Glomerular visceral epithelial cell (primary cell): ENCODE data around the gene ZNF576.
"Not testable (repeated sequence)": the region's sequence is repeated elsewhere in the genome, so short reads cannot be mapped to it uniquely, and the experiment has no call there.

ENCODE experiments used
- DNase-seq: peaks from one replicate; pipeline ENCODE4 v3.0.0-alpha.2; 2016; ENCODE audit errors: extremely low spot score

The ZNF576 gene

GRCh38 chr19:43599635-43600295, 3.4 kb downstream of the ZNF576 start:
- DNase-seq, result no peak

GRCh38 chr19:43600326-43600725, 3.9 kb downstream of the ZNF576 start:
- DNase-seq, result not testable (repeated sequence)

- no peak for DNase-seq
Observed at GRCh38 chr19:43605875-43606568, 9.6 kb downstream of the ZNF576 start.

GRCh38 chr19:43606569-43607229, 10.3 kb downstream of the ZNF576 start:
- no peak for DNase-seq

DNA sequence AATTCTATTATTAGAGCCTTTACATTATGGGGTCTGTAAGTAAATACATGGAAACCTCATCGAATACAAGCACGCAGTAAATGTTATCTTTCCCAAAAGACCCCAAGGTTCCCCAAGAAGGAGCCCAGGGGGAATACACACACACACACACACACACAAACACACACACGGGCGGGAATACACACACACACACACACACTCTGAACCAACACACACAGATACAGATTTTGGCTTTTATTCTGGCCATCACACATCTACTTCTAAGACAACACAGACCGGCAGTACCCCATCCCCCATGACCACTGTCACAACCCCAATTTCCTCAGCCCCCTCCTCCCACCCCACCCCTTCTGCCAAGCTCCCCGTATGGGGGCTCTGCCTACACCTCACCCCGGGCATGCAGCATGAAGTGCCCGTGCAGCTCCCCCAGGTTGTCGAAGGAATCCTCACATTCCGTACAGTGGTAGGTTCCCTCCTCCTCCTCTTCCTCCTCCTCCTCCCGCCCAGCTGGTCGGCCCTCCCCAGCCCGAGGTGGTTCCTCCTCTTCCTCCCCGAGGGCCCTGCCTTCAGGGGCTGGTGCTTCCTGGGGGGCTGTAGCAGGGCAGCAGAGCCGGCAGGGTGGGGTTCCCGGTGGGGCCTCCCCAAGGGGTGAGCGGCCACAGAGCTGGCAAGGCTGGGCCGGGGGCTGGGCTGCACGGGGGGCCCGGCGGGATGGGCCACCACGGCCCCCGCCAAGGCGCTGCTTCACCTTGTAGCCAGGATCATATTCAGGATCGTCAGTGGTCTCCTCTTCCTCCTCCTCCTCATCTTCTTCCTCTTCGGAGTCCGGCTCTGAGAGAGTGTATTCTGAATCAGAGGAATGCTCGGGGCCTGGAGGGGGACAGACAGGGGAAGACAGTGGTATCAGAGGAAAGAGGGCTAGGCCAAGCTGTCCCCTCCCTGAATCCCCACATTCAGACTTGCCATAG, 11.1 kb downstream of the ZNF576 start:
- DNase-seq, result no peak

- DNase-seq, result no peak
Observed at GRCh38 chr19:43609872-43610271, 13.5 kb downstream of the ZNF576 start.

GRCh38 chr19:43610493-43610892, 14.1 kb downstream of the ZNF576 start:
- no peak for DNase-seq

- no peak for DNase-seq
Observed at GRCh38 chr19:43611788-43612187, 15.4 kb downstream of the ZNF576 start, which contains the start of gene SRRM5. Gene SRRM5 (plus strand): TSS chr19:43612088. CDS start chr19:43612122, 34 bp downstream.

DNA sequence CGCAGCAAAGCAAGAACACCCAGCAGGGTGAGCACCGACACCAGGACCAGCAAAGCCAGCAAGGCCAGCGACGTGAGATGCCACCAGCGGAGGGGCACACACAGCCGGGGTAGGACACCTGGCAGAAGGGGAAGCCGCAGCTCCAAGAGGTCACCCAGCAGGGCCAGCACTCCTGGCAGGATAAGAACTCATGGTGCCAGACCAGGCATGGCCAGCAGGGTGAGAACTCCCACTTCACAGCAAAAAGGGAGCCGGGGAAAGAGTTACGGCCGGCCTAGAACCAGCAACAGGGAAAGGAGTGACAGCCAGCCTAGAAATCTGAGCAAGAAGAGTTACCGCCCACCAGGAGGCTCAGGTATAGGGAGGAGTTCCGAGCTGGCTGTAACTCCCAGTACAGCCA, 16.0 kb downstream of the ZNF576 start:
- DNase-seq, result no peak

DNA sequence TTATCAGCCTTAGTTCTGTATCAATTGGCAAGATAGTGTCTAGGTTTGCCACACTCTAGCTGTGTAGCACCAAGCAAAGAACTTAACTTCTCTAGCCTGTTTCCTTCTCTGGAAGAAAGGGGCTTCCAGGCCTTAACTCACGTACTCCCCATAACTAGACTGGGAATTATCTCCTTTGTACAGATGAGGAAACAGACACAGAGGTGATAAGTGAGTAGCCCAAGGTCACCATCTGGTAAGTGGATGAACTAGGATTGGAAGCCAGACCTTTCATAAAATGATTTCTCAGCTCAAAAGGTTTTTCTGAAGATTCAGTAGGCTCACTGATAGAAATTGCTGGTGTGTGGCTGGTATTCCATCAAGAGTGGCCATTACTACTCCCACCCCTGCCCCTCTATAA, 19.9 kb downstream of the ZNF576 start:
- no peak for DNase-seq

DNA sequence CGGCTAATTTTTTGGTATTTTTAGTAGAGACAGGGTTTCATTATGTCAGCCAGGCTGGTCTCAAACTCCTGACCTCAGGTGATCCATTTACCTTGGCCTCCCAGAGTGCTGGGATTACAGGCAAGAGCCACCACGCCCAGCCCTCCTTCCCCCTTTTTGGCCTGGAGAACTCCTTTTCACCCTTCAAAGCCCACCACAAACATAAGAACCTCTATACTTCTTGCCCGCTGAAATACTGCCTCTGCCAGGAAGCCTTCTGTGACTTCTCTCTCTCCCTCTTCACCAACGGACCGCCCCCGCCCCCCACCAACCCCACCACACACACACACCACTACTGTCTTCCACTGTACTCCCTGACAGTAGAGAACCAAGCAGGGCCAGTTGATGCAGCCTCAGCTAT, 20.6 kb downstream of the ZNF576 start:
- no peak for DNase-seq

GRCh38 chr19:43618921-43619261, 22.5 kb downstream of the ZNF576 start:
- DNase-seq, result peak; percentile 37

GRCh38 chr19:43619262-43620060, 23.1 kb downstream of the ZNF576 start, which contains the start of gene ZNF428:
Gene ZNF428 (minus strand): TSS chr19:43619629. CDS start chr19:43614304, 5,325 bp downstream.
- peak; percentile 85 for DNase-seq

DNA sequence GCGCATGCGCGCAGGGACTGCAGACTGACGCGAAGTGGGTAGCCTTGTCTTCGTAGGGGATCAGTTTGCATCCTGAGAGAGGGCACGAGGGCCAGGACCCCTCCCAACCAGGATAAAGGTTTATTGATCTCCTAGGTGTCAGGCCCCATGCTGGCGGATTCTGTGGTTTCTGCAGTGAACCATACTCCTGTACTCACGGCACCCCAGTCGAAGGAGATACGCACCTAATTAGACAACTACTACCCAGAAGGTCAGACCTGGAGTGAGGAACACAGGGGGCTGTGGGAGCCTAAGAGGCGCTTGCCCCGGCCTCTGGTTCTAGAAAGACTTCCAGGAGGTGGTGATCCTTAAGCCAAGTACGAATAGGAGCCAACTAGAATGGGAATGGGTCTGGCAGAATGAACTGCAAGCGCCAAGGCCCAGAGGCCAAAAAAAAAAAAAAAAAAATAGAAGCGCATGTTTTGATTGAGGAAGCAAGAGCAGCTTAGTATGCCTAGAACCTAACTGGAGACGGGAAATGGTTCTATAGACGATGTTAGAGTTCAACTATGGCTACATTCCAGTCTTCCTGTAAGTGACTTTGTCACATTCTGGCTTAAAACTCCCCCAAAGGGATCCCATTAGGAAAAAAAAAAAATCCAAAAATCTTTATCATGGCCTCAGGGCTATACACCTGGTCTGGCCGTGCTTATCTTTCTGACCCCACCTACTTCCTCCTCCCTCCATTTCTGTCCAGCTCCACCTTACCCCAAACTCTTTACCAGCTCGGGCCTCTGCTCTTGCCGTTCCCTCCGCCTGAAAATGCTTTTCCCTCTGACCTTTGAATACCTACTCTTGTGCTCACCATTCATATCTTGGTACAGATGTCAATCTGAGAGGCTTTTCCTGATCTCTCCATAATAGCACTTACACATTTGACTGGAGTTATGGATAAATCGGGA, 23.9 kb downstream of the ZNF576 start:
- no peak for DNase-seq

DNA sequence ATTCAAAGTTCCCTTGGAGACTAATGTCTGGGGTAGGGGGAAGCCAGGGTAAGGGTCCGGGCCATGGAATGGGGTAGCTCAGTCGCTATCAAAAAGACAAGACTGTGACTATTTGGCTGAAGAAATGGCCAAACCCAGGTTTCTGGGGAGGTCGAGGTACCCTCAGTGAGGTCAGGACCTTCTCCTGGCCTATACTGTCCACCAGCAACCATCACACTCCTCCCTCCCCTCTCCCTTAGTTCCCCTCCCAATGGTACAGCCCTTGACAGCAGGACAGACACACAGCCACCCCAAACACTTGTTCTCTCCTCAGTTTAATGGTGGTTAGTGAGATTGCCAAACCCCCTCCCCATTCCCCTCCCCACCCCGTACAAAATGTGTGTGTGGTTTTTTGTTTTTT, 25.7 kb downstream of the ZNF576 start:
- no peak for DNase-seq

DNA sequence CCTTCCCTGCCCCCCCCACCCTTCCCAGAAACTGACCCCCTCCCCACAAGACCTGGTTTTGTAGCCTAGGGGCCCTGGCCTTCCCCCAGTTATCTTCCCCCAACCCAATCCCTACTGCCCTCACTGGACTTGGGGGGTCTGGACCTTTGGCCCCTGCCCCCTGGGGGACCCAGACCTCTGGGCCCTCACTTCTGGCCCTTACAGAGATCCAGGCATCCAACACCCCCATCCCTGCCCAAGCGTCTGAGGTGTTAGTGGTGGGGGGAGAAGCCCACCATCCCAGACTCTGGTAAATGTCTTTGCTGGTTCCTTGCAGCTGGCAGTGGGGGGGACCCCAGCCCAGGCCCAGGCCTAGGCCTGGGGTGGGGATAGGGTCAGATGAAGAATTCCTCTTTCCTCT, 26.6 kb downstream of the ZNF576 start:
- DNase-seq, result no peak

- no peak for DNase-seq
Observed at GRCh38 chr19:43623889-43624670, 27.7 kb downstream of the ZNF576 start.

DNA sequence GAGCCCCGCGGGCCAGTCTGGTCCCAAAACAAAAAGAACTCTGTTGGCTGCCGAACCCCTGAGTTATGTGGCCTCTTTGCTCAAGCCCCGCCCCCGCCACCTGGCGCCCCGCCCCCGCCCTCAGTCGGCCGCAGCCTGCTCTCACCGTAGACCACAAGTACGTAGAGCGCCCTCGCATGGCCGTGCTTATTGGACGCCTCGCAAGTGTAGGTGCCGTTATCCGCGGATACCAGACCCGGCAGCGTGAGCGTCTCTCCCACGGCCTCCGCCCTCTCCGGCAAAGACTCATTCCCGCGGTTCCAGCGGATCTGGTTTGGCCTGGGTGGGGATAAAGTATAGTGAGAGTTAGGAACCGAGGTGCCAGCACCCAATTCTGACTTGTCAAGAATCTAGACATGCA, 28.5 kb downstream of the ZNF576 start:
- DNase-seq, result no peak
